HG02884 (cell line): ENCODE measurements around the gene BCAT1.
"Not testable (repeated sequence)": the region's sequence is repeated elsewhere in the genome, so short reads cannot be mapped to it uniquely, and the experiment has no call there.

Experiments
- ATAC-seq: cut with Tn5 transposase; IDR thresholded peaks from one replicate; pipeline ENCODE4 v1.9.1; 2021; ENCODE audit warnings: mild to moderate bottlenecking, moderate library complexity; ENCODE audit not compliant: unreplicated experiment

Gene BCAT1

GRCh38 chr12:24928533-24929306 lies 20.2 kb downstream of the BCAT1 start:
- ATAC-seq, result not testable (repeated sequence)

GRCh38 chr12:24928131-24928530 lies 20.8 kb downstream of the BCAT1 start:
- ATAC-seq, result no peak

GRCh38 chr12:24926080-24926479 lies 22.8 kb downstream of the BCAT1 start:
- not testable (repeated sequence) for ATAC-seq

- ATAC-seq, result no peak
Measured at GRCh38 chr12:24922090-24922489, 26.8 kb downstream of the BCAT1 start.

GRCh38 chr12:24921251-24922038 lies 27.5 kb downstream of the BCAT1 start:
- ATAC-seq, result no peak

GRCh38 chr12:24920141-24920540 lies 28.8 kb downstream of the BCAT1 start:
- ATAC-seq, result no peak

- ATAC-seq, result peak; percentile 50
Measured at GRCh38 chr12:24919346-24920001, 29.4 kb downstream of the BCAT1 start.

- ATAC-seq, result no peak
Measured at GRCh38 chr12:24918596-24918995, 30.3 kb downstream of the BCAT1 start.

- ATAC-seq, result no peak
Measured at GRCh38 chr12:24915501-24915900, 33.4 kb downstream of the BCAT1 start.

GRCh38 chr12:24913953-24914352 lies 34.9 kb downstream of the BCAT1 start:
- ATAC-seq, result no peak

- no peak for ATAC-seq
Measured at GRCh38 chr12:24913130-24913529, 35.8 kb downstream of the BCAT1 start.

- ATAC-seq, result no peak
Measured at GRCh38 chr12:24911271-24911791, 37.6 kb downstream of the BCAT1 start.

GRCh38 chr12:24910192-24910591 lies 38.7 kb downstream of the BCAT1 start:
- not testable (repeated sequence) for ATAC-seq

GRCh38 chr12:24909667-24910066 lies 39.2 kb downstream of the BCAT1 start:
- ATAC-seq, result no peak

- no peak for ATAC-seq
Measured at GRCh38 chr12:24907464-24907863, 41.4 kb downstream of the BCAT1 start.

- no peak for ATAC-seq
Measured at GRCh38 chr12:24906141-24906540, 42.8 kb downstream of the BCAT1 start.

- no peak for ATAC-seq
Measured at GRCh38 chr12:24905431-24905830, 43.5 kb downstream of the BCAT1 start.

- ATAC-seq, result no peak
Measured at GRCh38 chr12:24904871-24905270, 44.0 kb downstream of the BCAT1 start.

- ATAC-seq, result no peak
Measured at GRCh38 chr12:24903329-24904088, 45.4 kb downstream of the BCAT1 start.

- peak; percentile 41 for ATAC-seq
Measured at GRCh38 chr12:24902511-24903328, 46.2 kb downstream of the BCAT1 start.
